ENCODE data around the gene CAMK1D. TPM values are rescaled to one million over a fixed set of nuclear protein-coding genes. Genes with fewer than 3 reads are reported as not detected.
"Not testable (repeated sequence)": the region's sequence is repeated elsewhere in the genome, so short reads cannot be mapped to it uniquely, and the experiment has no call there.

The CAMK1D gene
- total RNA-seq, 1 experiment from 2014 or later = 0.63 TPM

DNA sequence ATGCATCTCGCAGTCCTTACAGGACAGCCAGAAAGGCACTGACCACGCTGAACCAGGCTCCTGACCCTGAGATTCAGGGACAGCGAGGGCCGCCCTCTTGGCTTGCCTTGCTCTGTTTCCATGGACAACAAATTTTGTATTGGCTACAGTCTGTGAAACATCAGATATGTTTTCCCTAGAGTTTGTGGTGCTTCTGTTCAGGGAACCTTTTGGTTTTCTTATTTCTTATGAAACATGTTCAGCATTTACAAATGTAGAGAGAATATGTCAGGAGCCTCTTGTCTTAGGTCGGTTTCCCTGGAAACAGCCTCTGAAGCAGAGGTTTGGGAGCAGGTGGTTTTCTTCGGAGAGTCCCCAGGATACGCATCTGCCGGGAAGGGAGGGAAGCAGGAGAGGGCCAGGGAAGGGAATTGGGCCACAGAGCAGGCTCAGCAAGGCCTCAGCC, 392.0 kb downstream of the CAMK1D start:
- no peaks in the 10 kb centered on the region for H3K4me1 ChIP-seq (ENCODE audit: low read length)
- no peaks in the 10 kb centered on the region for H4K20me1 ChIP-seq (ENCODE audit: insufficient read depth, low read depth, low read length)
- no peaks in the 10 kb centered on the region for H3K27me3 ChIP-seq (ENCODE audit: low read length)
- no peaks in the 10 kb centered on the region for H3K9me3 ChIP-seq (ENCODE audit: low read length)
- no peak overlapping the region for H3K27ac ChIP-seq (ENCODE audit: low read length)
- no peak overlapping the region for H3K9ac ChIP-seq (ENCODE audit: low read length)
- no peak overlapping the region for H2AFZ ChIP-seq (ENCODE audit: low read length)
- H3K4me3 ChIP-seq (ENCODE audit: low read length) = no peak overlapping the region
- H3K79me2 ChIP-seq (ENCODE audit: low read length) = no peaks in the 10 kb centered on the region
- no peaks in the 10 kb centered on the region for H3K36me3 ChIP-seq (ENCODE audit: insufficient read depth, low read length)
- H3K9me2 ChIP-seq (replicated peaks; ENCODE audit: insufficient read depth, low read length) = no peaks in the 10 kb centered on the region
- DNase-seq = no peak
- no peak overlapping the region for H3K4me2 ChIP-seq (ENCODE audit: low read depth, low read length, poor library complexity, severe bottlenecking)

DNA sequence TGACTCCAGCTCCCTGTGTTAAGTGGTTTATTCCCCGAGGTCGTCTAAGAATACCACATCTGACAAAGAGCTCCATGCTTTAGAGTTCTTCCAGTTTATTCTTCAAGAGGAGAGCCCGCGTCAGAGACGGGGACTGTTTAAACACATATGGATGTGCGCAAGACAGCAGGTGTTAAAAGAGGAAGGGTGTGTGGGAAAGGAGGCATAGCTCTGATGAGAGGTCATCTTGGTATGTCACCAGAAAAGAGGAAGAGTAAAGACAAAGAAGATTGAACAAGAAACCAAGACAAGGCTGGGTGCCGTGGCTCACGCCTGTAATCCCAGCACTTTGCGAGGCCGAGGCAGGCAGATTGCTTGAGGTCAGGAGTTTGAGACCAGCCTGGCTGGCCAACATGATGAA, 393.4 kb downstream of the CAMK1D start:
- Histone ChIP-seq H3K4me2 (ENCODE audit: low read depth, low read length, poor library complexity, severe bottlenecking) (no peak overlapping the region), H3K4me1 (ENCODE audit: low read length) (no peaks in the 10 kb centered on the region), H3K36me3 (ENCODE audit: insufficient read depth, low read length) (no peaks in the 10 kb centered on the region), H4K20me1 (ENCODE audit: insufficient read depth, low read depth, low read length) (no peaks in the 10 kb centered on the region), H3K9ac (ENCODE audit: low read length) (no peak overlapping the region), H3K79me2 (ENCODE audit: low read length) (no peaks in the 10 kb centered on the region), H3K9me2 (replicated peaks; ENCODE audit: insufficient read depth, low read length) (no peaks in the 10 kb centered on the region), H3K9me3 (ENCODE audit: low read length) (no peaks in the 10 kb centered on the region), H3K4me3 (ENCODE audit: low read length) (no peak overlapping the region), H2AFZ (ENCODE audit: low read length) (no peak overlapping the region), H3K27me3 (ENCODE audit: low read length) (no peaks in the 10 kb centered on the region), H3K27ac (ENCODE audit: low read length) (no peak overlapping the region)
- DNase-seq = no peak

DNA sequence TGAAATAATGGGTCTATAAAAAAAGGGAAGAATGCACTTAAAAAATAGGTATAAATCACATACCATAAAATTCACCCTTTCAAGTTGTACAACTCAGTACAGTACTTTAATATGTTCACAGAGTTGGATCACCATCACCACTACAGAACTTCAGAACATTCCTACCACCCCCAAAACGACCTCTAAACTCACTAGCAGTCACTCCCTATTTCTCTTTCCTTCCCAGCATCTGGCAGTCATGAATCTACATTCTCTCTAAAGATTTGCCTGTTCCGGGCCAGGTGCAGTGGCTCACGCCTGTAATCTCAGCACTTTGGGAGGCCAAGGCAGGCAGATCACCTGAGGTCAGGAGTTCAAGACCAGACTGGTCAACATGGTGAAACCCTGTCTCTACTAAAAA, 394.1 kb downstream of the CAMK1D start:
- not testable (repeated sequence) for H3K9me2 ChIP-seq (replicated peaks; ENCODE audit: insufficient read depth, low read length); DNase-seq; H3K9me3 ChIP-seq (ENCODE audit: low read length); H3K4me2 ChIP-seq (ENCODE audit: low read depth, low read length, poor library complexity, severe bottlenecking); H3K4me3 ChIP-seq (ENCODE audit: low read length); H3K9ac ChIP-seq (ENCODE audit: low read length); H3K36me3 ChIP-seq (ENCODE audit: insufficient read depth, low read length); H4K20me1 ChIP-seq (ENCODE audit: insufficient read depth, low read depth, low read length); H3K4me1 ChIP-seq (ENCODE audit: low read length); H3K27me3 ChIP-seq (ENCODE audit: low read length); H3K27ac ChIP-seq (ENCODE audit: low read length); H3K79me2 ChIP-seq (ENCODE audit: low read length); H2AFZ ChIP-seq (ENCODE audit: low read length)

DNA sequence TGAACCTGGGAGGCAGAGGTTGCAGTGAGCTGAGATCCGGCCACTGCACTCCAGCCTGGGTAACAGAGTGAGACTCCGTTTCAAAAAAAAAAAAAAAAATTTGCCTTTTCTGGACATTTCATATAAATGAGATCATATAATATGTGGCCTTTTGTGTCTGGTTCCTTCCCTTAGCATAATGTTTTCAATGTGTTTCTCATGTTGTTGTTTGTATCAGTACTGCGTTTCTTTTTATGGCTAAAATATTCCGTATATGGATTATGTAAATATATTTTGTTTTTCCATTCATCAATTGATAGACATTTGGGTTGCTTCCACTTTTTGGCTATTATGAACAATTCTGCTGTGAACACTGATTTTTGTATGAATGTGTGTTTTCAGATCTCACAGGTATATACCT, 394.6 kb downstream of the CAMK1D start:
- DNase-seq = no peak
- no peaks in the 10 kb centered on the region for H3K79me2 ChIP-seq (ENCODE audit: low read length)
- H3K4me2 ChIP-seq (ENCODE audit: low read depth, low read length, poor library complexity, severe bottlenecking) = no peak overlapping the region
- no peaks in the 10 kb centered on the region for H4K20me1 ChIP-seq (ENCODE audit: insufficient read depth, low read depth, low read length)
- no peak overlapping the region for H2AFZ ChIP-seq (ENCODE audit: low read length)
- no peaks in the 10 kb centered on the region for H3K36me3 ChIP-seq (ENCODE audit: insufficient read depth, low read length)
- no peak overlapping the region for H3K9ac ChIP-seq (ENCODE audit: low read length)
- H3K27ac ChIP-seq (ENCODE audit: low read length) = no peak overlapping the region
- H3K4me3 ChIP-seq (ENCODE audit: low read length) = no peak overlapping the region
- H3K9me2 ChIP-seq (replicated peaks; ENCODE audit: insufficient read depth, low read length) = no peaks in the 10 kb centered on the region
- H3K9me3 ChIP-seq (ENCODE audit: low read length) = no peaks in the 10 kb centered on the region
- no peaks in the 10 kb centered on the region for H3K4me1 ChIP-seq (ENCODE audit: low read length)
- H3K27me3 ChIP-seq (ENCODE audit: low read length) = no peaks in the 10 kb centered on the region

DNA sequence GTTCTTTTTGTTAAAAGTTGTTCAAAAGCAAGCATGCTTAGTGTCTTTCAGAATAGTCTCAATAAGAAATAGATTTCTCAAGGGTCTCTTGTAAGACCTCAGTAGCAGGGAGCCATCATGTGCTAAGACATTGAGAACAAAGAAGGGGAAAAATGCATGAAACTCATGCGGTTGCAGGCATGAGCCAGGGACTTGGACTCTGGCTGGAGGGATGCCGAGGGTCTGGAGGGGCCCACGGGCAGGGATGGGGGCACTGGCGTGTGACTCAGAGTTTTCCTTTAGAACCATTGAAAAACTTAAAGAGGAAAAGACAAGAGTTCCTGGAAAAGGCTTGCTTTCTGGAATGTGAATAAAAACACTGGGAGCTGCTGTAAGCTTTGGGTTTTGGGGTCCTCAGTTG, 398.8 kb downstream of the CAMK1D start:
- Histone ChIP-seq H3K9me3 (ENCODE audit: low read length) (no peaks in the 10 kb centered on the region), H3K79me2 (ENCODE audit: low read length) (no peaks in the 10 kb centered on the region), H3K4me1 (ENCODE audit: low read length) (no peaks in the 10 kb centered on the region), H3K4me3 (ENCODE audit: low read length) (no peak overlapping the region), H3K9me2 (replicated peaks; ENCODE audit: insufficient read depth, low read length) (no peaks in the 10 kb centered on the region), H3K36me3 (ENCODE audit: insufficient read depth, low read length) (no peaks in the 10 kb centered on the region), H2AFZ (ENCODE audit: low read length) (no peak overlapping the region), H3K27ac (ENCODE audit: low read length) (no peak overlapping the region), H4K20me1 (ENCODE audit: insufficient read depth, low read depth, low read length) (no peaks in the 10 kb centered on the region), H3K9ac (ENCODE audit: low read length) (no peak overlapping the region), H3K4me2 (ENCODE audit: low read depth, low read length, poor library complexity, severe bottlenecking) (no peak overlapping the region), H3K27me3 (ENCODE audit: low read length) (no peaks in the 10 kb centered on the region)
- no peak for DNase-seq

DNA sequence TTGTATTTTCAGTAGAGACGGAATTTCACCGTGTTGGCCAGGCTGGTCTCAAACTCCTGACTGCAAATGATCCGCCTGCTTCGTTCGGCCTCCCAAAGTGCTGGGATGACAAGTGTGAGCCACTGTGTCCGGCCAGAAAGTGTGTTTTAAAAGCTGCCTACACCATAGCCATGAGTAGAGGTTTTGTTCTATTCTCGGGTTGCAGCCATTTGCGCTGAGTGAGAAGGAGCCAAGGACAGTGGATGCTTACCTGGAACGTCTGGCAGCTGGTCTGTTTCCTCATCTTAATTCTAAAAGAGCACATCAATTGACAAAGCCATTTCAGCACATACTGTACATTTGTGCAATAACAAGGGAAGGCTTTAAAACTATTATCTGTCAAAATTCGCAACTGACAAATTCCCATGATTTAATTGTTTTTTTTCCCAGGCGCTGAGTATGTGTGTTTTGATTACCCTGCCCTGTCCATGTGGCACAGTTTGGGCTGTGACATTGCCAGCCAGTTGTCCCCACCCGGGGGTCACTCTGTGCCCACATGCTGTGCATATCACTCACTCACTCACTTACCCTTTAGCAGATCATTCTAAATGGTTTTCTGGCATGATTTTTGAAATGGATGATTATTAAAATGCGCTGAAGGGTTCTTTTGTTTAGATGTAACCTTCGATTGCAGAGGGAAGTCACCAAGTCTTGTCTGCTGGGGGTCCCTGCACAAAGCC, 400.6 kb downstream of the CAMK1D start:
- no peaks in the 10 kb centered on the region for H3K36me3 ChIP-seq (ENCODE audit: insufficient read depth, low read length)
- H3K9me3 ChIP-seq (ENCODE audit: low read length) = no peaks in the 10 kb centered on the region
- no peaks in the 10 kb centered on the region for H3K79me2 ChIP-seq (ENCODE audit: low read length)
- H3K27ac ChIP-seq (ENCODE audit: low read length) = no peak overlapping the region
- no peak overlapping the region for H3K9ac ChIP-seq (ENCODE audit: low read length)
- no peak overlapping the region for H3K4me2 ChIP-seq (ENCODE audit: low read depth, low read length, poor library complexity, severe bottlenecking)
- H2AFZ ChIP-seq (ENCODE audit: low read length) = no peak overlapping the region
- H3K27me3 ChIP-seq (ENCODE audit: low read length) = no peaks in the 10 kb centered on the region
- no peak overlapping the region for H3K4me3 ChIP-seq (ENCODE audit: low read length)
- H4K20me1 ChIP-seq (ENCODE audit: insufficient read depth, low read depth, low read length) = no peaks in the 10 kb centered on the region
- no peak for DNase-seq
- no peaks in the 10 kb centered on the region for H3K4me1 ChIP-seq (ENCODE audit: low read length)
- H3K9me2 ChIP-seq (replicated peaks; ENCODE audit: insufficient read depth, low read length) = no peaks in the 10 kb centered on the region

DNA sequence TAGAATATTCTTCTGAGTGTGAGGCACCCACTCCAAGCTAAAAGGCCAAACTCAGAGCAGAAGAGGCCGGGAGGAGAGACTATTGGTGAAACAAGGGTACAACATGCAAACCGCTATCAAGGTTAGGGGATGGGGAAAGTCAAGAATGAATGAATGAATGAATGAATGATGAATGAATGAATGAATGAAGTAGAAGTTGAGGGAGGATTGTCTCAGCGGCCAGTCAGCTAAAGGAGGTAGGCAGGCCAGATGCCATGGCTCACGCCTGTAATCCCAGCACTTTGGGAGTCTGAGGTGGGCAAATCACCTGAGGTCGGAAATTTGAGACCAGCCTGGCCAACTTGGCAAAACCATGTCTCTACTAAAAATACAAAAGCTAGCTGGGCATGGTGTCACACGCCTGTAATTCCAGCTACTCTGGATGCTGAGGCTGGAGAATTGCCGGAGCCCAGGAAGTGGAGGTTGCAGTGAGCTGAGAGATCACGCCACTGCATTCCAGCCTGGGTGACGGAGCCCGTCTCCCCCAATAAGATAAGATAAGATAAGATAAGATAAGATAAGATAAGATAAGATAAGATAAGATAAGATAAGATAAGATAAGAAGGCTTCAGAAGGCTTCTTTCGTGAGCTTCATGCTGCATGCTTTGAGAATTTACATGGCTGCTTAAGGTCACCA, 401.3 kb downstream of the CAMK1D start:
- Histone ChIP-seq H3K4me2 (ENCODE audit: low read depth, low read length, poor library complexity, severe bottlenecking) (no peak overlapping the region), H3K4me3 (ENCODE audit: low read length) (no peak overlapping the region), H3K9ac (ENCODE audit: low read length) (no peak overlapping the region), H3K27ac (ENCODE audit: low read length) (no peak overlapping the region), H2AFZ (ENCODE audit: low read length) (no peak overlapping the region), H3K27me3 (ENCODE audit: low read length) (no peaks in the 10 kb centered on the region), H3K9me3 (ENCODE audit: low read length) (no peaks in the 10 kb centered on the region), H3K4me1 (ENCODE audit: low read length) (no peaks in the 10 kb centered on the region), H3K79me2 (ENCODE audit: low read length) (no peaks in the 10 kb centered on the region), H4K20me1 (ENCODE audit: insufficient read depth, low read depth, low read length) (no peaks in the 10 kb centered on the region), H3K36me3 (ENCODE audit: insufficient read depth, low read length) (no peaks in the 10 kb centered on the region), H3K9me2 (replicated peaks; ENCODE audit: insufficient read depth, low read length) (no peaks in the 10 kb centered on the region)
- no peak for DNase-seq

DNA sequence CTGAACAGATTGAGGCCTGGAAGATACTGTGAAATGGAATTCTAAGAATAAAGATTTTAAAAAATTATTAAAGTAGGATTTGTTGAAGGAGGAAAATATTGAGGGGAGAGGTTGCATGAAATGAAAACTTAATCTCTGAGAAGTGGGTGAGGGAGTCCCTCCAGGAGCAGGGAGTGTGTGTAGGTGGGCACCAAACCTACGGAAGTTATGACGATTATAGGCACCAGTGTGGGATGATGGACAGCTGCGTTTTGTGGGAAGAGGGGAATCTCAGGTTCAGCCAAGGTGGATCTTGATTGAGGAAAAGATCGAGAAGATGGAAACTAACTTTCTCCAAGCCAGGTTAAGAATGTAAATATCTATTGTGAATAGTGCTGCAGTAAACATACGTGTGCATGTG, 405.7 kb downstream of the CAMK1D start:
- H3K9me3 ChIP-seq (ENCODE audit: low read length) = no peaks in the 10 kb centered on the region
- H3K79me2 ChIP-seq (ENCODE audit: low read length) = no peaks in the 10 kb centered on the region
- no peaks in the 10 kb centered on the region for H3K4me1 ChIP-seq (ENCODE audit: low read length)
- H3K4me2 ChIP-seq (ENCODE audit: low read depth, low read length, poor library complexity, severe bottlenecking) = no peak overlapping the region
- H2AFZ ChIP-seq (ENCODE audit: low read length) = no peak overlapping the region
- no peak overlapping the region for H3K4me3 ChIP-seq (ENCODE audit: low read length)
- no peaks in the 10 kb centered on the region for H3K36me3 ChIP-seq (ENCODE audit: insufficient read depth, low read length)
- H3K9ac ChIP-seq (ENCODE audit: low read length) = no peak overlapping the region
- no peaks in the 10 kb centered on the region for H3K27me3 ChIP-seq (ENCODE audit: low read length)
- H4K20me1 ChIP-seq (ENCODE audit: insufficient read depth, low read depth, low read length) = no peaks in the 10 kb centered on the region
- no peak overlapping the region for H3K27ac ChIP-seq (ENCODE audit: low read length)
- no peak for DNase-seq
- no peaks in the 10 kb centered on the region for H3K9me2 ChIP-seq (replicated peaks; ENCODE audit: insufficient read depth, low read length)
